Anterior cingulate cortex (tissue), 58 donors: ENCODE measurements around the gene NTRK3.

Experiments
- DNase-seq, 58 donors: peaks; one replicate each; lab custom pipeline; 2025; lab: John Stamatoyannopoulos, UW

NTRK3 gene

DNA sequence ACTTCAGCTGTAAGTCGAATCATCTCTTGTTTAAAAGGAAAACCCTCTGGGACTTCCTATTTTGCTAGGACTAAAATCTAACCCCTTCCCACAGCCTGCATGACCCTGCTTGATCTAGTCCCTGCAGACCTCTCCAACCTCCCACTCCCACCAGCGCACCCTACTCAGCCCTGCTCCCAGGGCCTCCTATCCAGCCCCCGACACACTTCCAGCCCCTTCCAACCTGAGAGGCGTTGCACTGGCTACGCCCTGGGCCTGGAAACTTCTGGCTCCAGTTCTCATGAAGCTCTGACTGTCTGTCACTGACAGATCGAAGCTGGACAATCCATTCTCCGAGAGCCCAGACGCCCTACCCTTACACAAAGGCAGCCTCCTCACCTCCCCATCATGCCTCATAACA lies 21.8 kb downstream of the NTRK3 start:
- DNase-seq: no peak

GRCh38 chr15:88233921-88234320 lies 22.6 kb downstream of the NTRK3 start:
- no peak for DNase-seq

- no peak for DNase-seq
Observed at GRCh38 chr15:88232771-88233201, 23.8 kb downstream of the NTRK3 start.

DNA sequence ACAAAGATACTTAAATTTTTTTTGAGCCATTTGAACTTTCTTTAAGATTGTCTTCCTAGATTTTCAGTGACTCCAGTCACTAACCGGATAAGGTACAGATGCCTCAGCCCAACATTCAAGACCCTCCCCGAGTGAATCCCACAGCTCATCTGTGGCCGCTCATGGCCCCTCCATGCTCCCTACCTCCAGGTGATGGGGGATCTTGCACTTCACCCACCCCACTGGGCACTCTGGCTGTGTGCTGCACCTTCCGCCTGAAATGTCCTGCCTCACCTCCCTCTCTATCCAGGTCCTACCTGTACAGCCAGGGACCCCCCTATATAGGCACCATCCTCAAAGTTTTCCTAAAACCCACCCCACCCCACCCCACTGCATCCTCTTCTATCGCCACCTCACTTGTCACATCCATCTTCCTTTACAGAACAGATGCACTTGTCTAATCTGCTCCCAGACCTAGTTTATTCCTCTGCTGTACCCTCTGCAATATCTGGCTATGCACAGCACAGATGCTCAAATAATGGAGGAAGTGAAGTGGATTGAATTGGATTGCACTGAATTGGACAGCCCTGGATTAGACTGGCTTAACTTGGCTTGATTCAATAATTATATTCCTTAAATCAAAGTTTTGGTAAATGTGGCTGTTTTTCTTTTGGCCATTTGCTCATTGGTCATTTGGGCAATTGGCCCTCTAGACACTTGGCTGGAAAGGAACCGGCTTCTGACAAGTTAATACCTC lies 24.5 kb downstream of the NTRK3 start:
- DNase-seq: no peak

- no peak for DNase-seq
Observed at GRCh38 chr15:88230823-88231222, 25.7 kb downstream of the NTRK3 start.

DNA sequence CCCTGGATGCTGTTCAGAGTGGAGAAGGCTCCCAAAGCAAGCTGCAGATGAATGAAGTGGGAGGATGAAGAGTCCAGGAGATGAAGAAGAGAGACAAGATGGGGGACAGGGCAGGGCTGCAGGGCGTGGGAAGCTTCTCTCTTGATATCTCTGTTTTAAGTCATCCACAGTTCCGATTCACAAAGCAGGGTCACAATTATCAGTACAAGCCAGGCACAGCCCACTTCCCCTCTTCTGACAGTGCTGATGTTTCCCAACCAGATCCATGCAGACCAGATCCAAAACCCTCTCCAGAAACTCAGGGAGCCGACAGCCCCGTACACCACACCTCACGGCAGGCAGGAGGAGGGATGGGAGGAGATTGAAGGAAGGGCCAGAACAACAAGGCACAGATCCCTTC lies 31.1 kb downstream of the NTRK3 start:
- no peak for DNase-seq

DNA sequence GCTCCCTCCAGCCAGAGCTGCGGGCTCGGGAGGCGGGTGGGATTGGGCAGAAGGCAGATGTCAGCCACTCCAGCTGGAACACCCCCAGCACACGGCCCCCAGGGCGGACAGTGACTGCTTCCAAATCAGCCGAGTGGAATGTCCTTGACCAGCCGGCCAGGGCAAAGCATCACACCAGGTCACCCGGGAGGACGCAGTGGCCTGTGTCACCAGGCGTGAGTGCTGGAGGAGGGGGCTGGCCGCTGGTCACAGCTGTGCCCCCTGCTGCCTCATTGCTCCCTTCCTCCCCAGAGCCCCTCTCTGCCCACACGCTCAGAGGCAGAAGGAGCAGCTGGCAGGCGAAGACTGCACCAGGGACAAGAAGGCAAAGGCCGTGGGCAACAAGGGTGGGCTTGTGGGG lies 33.5 kb downstream of the NTRK3 start:
- peak in 1 of 58 donors; percentile 14 for DNase-seq

- no peak for DNase-seq
Observed at GRCh38 chr15:88221836-88222235, 34.7 kb downstream of the NTRK3 start.

GRCh38 chr15:88220443-88221335 lies 35.9 kb downstream of the NTRK3 start:
- DNase-seq: peak in 13 of 58 donors; percentile 6 to 78 (median 18)

DNA sequence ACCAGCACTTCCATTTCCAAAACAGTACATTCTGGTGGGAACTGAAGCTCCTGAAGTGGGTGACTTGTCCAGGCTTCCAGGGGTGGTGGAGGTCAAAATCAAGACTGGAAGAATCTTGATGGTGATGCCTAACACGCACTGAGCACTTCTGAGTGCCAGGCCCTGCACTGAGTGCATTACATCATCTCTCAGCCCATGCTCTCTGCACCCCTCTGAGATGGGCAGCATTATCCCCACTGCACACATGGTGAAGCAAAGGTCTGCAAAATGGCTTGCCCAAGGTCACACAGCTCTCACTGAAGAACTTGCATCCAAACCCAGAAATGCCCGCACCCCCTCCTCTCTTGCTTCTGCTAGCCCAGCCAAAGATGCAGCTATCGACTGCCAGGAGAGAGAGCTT lies 36.9 kb downstream of the NTRK3 start:
- peak in 2 of 58 donors; percentile 10 to 14 for DNase-seq

DNA sequence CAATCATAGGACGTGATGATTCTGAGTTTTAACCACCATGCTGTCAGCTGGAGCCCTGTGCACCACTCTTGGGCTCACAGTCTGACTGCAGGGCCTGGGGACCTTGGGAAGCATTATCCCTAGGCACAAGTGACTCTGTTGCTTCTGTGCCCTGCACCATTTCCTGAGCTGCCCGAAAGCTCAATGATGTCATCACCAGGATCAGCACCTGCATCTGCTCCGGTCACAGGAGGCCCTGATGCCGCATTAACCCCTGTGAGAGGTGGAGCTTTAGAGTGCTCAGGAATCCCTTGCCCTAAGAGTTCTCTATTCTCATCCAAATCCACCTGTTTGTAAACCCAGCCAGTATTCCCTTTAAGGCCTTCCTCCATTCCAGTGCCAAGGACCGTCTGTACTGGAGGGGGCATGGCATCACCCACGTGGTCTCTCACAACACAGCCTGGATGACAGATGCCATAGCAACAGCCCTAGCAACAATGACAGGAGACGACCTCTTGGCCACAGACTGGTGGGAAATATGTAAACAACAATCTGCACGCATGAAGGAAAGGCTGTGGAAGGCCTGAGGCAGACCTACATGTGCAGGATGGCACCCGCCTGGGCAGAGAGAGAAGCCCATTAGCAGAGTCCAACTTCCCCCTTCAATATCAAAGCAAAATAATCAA lies 37.9 kb downstream of the NTRK3 start:
- DNase-seq: peak in 32 of 58 donors; percentile 7 to 73 (median 26)

- peak in 29 of 58 donors; percentile 7 to 57 (median 28) for DNase-seq
Observed at GRCh38 chr15:88215066-88215648, 41.4 kb downstream of the NTRK3 start.

DNA sequence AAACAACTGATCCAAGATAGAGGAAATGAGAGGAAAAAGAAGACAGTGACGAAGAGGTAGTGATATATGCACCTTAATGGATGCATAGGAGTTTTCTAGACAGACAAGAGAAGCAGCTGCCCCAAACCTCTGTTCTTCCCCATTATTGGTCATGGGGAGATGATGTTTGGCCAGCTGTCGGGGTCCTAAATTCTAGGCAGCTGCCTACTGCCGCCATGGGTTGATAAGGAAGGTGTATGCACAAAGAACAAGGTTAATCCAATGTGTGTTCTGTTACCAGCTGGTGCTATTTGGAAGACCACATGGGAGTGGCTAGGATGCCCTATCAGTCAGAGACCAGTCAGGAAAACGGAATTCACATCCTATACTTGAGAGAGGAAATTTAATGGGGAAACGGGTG lies 47.4 kb downstream of the NTRK3 start:
- DNase-seq: no peak

DNA sequence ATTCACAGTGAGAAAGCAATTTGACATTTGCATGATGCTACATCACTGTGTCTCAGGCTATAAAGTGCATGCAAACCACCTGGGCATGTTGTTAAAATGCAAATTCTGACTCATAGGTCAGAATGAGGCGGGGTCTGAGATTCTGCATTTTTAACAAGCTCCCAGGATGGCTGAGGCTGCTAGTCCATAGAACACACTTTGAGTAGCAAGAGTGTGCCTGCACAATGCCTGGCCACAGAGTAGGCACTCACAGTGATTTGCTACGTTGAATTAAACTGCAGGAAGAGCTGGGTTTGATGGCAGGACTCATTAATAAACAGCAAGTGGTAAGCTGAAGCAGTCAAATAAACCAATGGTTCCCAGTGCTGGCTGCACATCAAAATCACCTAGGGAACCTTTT lies 48.1 kb downstream of the NTRK3 start:
- peak in 17 of 58 donors; percentile 12 to 73 (median 30) for DNase-seq

DNA sequence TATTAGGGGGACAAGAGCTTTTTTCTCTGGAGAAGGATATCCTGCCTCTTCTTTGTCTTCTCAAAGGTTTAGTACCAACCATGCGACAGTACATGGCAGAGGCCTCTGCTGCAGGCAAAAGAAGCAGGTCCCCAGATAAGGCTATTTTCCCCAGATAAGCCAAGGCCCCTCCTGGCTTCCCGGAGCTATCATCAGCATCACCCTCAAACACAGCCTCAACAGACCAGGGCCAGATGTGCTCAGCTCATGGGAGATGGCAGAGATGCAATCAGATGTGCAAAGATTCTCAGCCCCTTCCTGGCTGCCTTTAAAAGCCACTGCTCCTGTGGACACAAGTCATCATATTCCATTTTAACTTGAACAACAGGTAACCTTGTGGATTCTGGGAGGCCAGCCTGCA lies 49.0 kb downstream of the NTRK3 start:
- DNase-seq: no peak

GRCh38 chr15:88204584-88204983 lies 52.0 kb downstream of the NTRK3 start:
- no peak for DNase-seq

- DNase-seq: peak in 5 of 58 donors; percentile 15 to 35 (median 23)
Observed at GRCh38 chr15:88202231-88202630, 54.3 kb downstream of the NTRK3 start.

DNA sequence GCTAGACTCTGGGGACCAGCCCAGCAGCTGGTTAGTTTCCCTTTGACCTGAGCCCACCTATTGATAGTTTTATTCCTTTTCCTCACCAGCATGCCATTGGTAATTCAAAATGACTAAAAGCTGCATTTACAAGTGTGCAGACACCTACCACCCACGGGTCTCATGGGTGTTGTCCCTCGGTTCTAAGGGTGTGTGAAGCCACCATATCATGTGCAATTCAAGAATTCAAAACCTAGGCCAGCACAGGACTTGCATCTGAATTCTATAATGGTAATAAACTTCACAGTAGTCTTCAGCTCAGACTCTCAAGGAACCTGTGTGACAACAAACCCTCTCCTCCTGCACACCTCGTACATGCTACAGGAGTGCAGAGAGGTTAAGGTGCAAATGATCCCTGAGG lies 55.3 kb downstream of the NTRK3 start:
- no peak for DNase-seq

GRCh38 chr15:88196961-88197360 lies 59.6 kb downstream of the NTRK3 start:
- DNase-seq: no peak

- no peak for DNase-seq
Observed at GRCh38 chr15:88194162-88194561, 62.4 kb downstream of the NTRK3 start.

DNA sequence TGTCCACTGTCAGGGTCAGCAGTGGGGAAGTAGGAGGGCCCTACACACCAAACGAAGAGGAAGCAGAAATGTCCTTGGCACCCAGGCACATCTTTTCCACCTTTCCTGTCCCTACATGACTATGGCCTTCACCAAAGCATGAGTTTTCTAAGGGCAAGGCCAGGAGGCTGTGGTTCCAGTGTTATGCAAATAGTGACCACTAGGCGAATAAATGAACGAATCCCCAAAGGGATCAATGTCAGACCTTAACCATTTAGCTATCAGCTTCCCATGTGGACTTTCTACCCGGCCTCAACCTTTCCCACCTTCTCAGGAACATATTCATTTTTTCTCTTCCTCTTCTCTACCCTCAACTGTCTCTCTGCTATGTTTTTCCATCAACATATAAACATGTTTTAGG lies 63.1 kb downstream of the NTRK3 start:
- no peak for DNase-seq
